Measurements from ENCODE around the gene CLIP3.
A peak's percentile ranks its signal among the peaks of the same experiment; 100 is the strongest.
"Not testable (repeated sequence)": the region's sequence is repeated elsewhere in the genome, so short reads cannot be mapped to it uniquely, and the experiment has no call there.

CLIP3 gene

GRCh38 chr19:35986664-35987570 is 45.8 kb downstream of the CLIP3 start:
- H3K27me3 ChIP-seq (ENCODE audit: insufficient read depth, poor library complexity, severe bottlenecking): no peaks in the 10 kb centered on the region
- no peak overlapping the region; the same call in 1 of the 2 replicates for H3K27ac ChIP-seq (replicated peaks)
- H3K4me3 ChIP-seq (replicated peaks; ENCODE audit: insufficient read depth, low read length): peak overlapping the region; percentile 56
- TF ChIP-seq SPI1 (IDR thresholded peaks at IDR 0.05; ENCODE audit: borderline replicate concordance, low read depth) (0 out of 2 replicates have a peak, but pooled peaks have one; percentile 9), REST (IDR thresholded peaks at IDR 0.05; ENCODE audit: insufficient replicate concordance, low read depth) (peak; percentile 28), GABPA (IDR thresholded peaks at IDR 0.05; ENCODE audit: low read depth) (no peak), CTCF (IDR thresholded peaks at IDR 0.05; ENCODE audit: insufficient read depth, low read length) (peak; percentile 2)
- peak; percentile 75 to 78 for DNase-seq (ENCODE audit: low read depth in 1 of 2, low spot score in 1 of 2)

GRCh38 chr19:35986111-35986510 is 46.6 kb downstream of the CLIP3 start:
- Histone ChIP-seq H3K27me3 (ENCODE audit: insufficient read depth, poor library complexity, severe bottlenecking) (no peaks in the 10 kb centered on the region), H3K27ac (replicated peaks) (no peak overlapping the region), H3K4me3 (replicated peaks; ENCODE audit: insufficient read depth, low read length) (no peak overlapping the region)
- TF ChIP-seq CTCF (IDR thresholded peaks at IDR 0.05; ENCODE audit: insufficient read depth, low read length): no peak
- no peak for TF ChIP-seq POLR2AphosphoS5 (IDR thresholded peaks at IDR 0.05; ENCODE audit: low read depth)
- TF ChIP-seq GABPA (IDR thresholded peaks at IDR 0.05; ENCODE audit: low read depth): no peak
- TF ChIP-seq REST (IDR thresholded peaks at IDR 0.05; ENCODE audit: insufficient replicate concordance, low read depth): no peak
- no peak for TF ChIP-seq SPI1 (IDR thresholded peaks at IDR 0.05; ENCODE audit: borderline replicate concordance, low read depth)
- DNase-seq (ENCODE audit: low read depth in 1 of 2, low spot score in 1 of 2): no peak

DNA sequence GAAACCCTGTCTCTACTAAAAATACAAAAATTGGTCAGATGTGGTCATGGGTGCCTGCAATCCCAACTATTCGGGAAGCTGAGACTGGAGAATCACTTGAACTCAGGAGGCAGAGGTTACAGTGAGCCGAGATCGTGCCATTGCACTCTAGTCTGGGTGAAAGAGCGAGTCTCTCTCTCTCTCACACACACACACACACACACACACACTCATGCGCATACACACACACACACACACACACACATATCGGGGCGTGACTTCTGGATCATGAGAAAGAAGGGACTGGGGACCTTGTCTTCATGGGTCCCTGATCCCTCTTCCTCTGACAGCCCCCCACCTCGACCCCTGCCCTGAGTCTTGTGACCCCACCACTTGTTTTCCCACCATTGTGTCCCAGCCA is 49.5 kb downstream of the CLIP3 start:
- H3K27ac ChIP-seq (replicated peaks): no peak overlapping the region
- TF ChIP-seq GABPA (IDR thresholded peaks at IDR 0.05; ENCODE audit: low read depth) (no peak), POLR2AphosphoS5 (IDR thresholded peaks at IDR 0.05; ENCODE audit: low read depth) (no peak), CTCF (IDR thresholded peaks at IDR 0.05; ENCODE audit: insufficient read depth, low read length) (no peak), REST (IDR thresholded peaks at IDR 0.05; ENCODE audit: insufficient replicate concordance, low read depth) (no peak), SPI1 (IDR thresholded peaks at IDR 0.05; ENCODE audit: borderline replicate concordance, low read depth) (no peak)
- H3K27me3 ChIP-seq (ENCODE audit: insufficient read depth, poor library complexity, severe bottlenecking): no peaks in the 10 kb centered on the region
- H3K4me3 ChIP-seq (replicated peaks; ENCODE audit: insufficient read depth, low read length): no peak overlapping the region
- no peak for DNase-seq (ENCODE audit: low read depth in 1 of 2, low spot score in 1 of 2)

DNA sequence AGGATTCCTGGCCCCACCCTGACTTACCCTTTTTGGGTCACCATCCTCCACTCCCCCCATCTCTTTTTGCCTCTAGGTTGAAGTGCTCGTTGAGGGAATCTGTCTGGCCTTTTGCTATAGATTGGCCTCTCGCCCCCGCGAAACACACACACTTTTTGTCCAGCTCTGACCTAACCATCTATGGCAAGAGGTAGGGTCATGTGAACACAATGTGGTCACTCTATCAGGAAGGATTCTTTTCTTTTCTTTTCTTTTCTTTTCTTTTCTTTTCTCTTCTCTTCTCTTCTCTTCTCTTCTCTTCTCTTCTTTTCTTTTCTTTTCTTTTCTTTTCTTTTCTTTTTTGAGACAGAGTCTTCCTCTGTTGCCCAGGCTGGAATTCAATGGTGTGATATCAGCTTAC is 51.7 kb downstream of the CLIP3 start:
- H3K27ac ChIP-seq (replicated peaks); H3K4me3 ChIP-seq (replicated peaks; ENCODE audit: insufficient read depth, low read length); DNase-seq (ENCODE audit: low read depth in 1 of 2, low spot score in 1 of 2); H3K27me3 ChIP-seq (ENCODE audit: insufficient read depth, poor library complexity, severe bottlenecking): not testable (repeated sequence)
